Transverse colon (tissue), 4 donors: ENCODE data around the gene RAF1.
"Not testable (repeated sequence)": the region's sequence is repeated elsewhere in the genome, so short reads cannot be mapped to it uniquely, and the experiment has no call there.

ENCODE experiments used
- CTCF ChIP-seq, 5 experiments: fragments of 200-600 bp in 3 of 5; fragments of 450-650 bp in 2 of 5; sonication (generic) in 3 of 5; IDR thresholded peaks; 1 replicate in 2 of 5; 2 replicates in 3 of 5; pipeline ENCODE4 v1.5.1; 2016 to 2017; ENCODE audit warnings: antibody characterized with exemption in 5 of 5, inconsistent platforms in 3 of 5, mild to moderate bottlenecking in 2 of 5, moderate library complexity in 1 of 5
- EP300 ChIP-seq: sonication (generic); formaldehyde crosslinking; IDR thresholded peaks from one replicate; pipeline ENCODE4 v1.6.1; 2017; ENCODE audit warnings: antibody characterized with exemption, low read depth
- POLR2A ChIP-seq: fragments of 450-650 bp; IDR thresholded peaks from one replicate; pipeline ENCODE4 v1.6.1; 2016; ENCODE audit warnings: antibody characterized with exemption, mild to moderate bottlenecking, moderate library complexity
- POLR2AphosphoS5 ChIP-seq, 3 donors: sonication (generic); formaldehyde crosslinking; IDR thresholded peaks; one replicate each; pipeline ENCODE4 v1.6.1; 2016; ENCODE audit warnings: antibody characterized with exemption in 3 of 3

- TF ChIP-seq CTCF (IDR thresholded peaks at IDR 0.05); POLR2A; POLR2AphosphoS5 (IDR thresholded peaks at IDR 0.05); EP300: not testable (repeated sequence)
These were observed 2.5 kb downstream of the RAF1 start for GRCh38 chr3:12661375-12661774.
